Keratinocyte (primary cell): ENCODE data around the gene GEMIN2.

Experiments
- CTCF ChIP-seq, 3 experiments: IDR thresholded peaks in 1 of 3; conservative IDR thresholded peaks in 1 of 3; optimal IDR thresholded peaks in 1 of 3; 2 replicates in 2 of 3; 3 replicates in 1 of 3; pipeline versions ENCODE3 to v1.5.1; 2011; ENCODE audit warnings: low read length in 3 of 3, mild to moderate bottlenecking in 3 of 3, moderate library complexity in 2 of 3, control low read depth in 1 of 3, inconsistent platforms in 1 of 3; ENCODE audit not compliant: insufficient read depth in 2 of 3; ENCODE audit errors: extremely low read depth in 1 of 3
- EZH2 ChIP-seq: IDR thresholded peaks from one replicate; pipeline ENCODE4 v1.6.1; 2012; ENCODE audit warnings: inconsistent platforms, mild to moderate bottlenecking, low read length, moderate library complexity

- no peak for TF ChIP-seq CTCF (optimal IDR thresholded peaks at IDR 0.05 in 1 of 3, IDR thresholded peaks at IDR 0.05 in 1 of 3, conservative IDR thresholded peaks at IDR 0.05 in 1 of 3; ENCODE audit: extremely low read depth in 1 of 3, insufficient read depth in 2 of 3, low read length in 3 of 3)
- no peak for TF ChIP-seq EZH2
Measured at GRCh38 chr14:39173198-39173597, 59.1 kb downstream of the GEMIN2 start.
